ENCODE results near the gene GRIK3.
"Not testable (repeated sequence)": the region's sequence is repeated elsewhere in the genome, so short reads cannot be mapped to it uniquely, and the experiment has no call there.

GRIK3 gene

DNA sequence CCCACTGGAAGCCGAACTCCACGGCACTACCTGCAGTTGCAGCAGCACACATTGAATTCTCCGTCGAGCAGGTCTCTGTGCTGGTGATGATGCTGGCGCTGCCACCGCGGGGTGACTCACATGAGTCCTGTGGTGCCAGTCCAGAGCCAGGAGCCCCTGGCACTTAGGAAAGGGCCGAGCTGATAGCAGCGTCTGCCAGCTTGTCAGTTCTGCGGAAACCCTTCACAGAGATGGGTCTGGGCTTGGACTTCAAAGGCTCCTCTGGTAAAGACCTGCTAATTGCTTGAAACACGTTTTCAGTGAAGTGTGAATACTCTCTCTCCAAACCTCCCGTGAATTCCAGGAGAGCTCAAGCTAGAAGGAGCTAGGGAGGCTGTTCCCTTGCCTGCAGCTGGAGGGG lies 92.2 kb downstream of the GRIK3 start:
- no peak for DNase-seq

DNA sequence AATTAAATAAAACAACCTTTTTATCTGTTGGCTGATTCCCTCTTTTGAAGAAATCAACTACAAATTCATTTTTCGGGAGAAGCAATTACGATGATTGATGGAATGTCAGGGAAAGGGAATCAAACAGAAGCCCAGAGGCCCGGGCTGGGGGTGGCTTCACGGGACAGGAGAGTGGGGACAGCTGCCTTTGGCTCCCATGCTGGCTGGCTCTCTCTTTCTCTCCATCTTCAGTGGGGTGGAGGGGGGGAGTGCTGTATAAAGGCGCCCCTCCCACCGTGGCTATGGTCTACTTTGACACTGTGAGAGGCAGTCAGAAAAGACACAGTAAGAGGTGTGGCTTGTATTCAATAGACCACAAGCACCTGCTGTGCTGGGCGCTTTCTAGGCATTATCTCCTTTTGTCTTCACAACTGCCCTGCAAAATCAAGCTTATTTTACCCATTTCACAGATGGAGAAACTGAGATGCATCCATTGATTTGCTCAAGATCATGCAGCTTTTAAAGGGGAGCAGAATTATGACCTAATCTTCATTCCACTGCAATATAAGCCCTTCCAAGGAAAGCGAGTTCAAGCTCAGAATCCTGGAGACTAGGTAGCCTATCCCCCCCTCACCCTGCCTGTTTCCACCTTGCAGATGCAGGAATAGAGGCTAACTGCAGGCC lies 92.9 kb downstream of the GRIK3 start:
- TF ChIP-seq POLR2A (IDR thresholded peaks at IDR 0.05; ENCODE audit: low read length) (no peak), GATA1 (IDR thresholded peaks at IDR 0.05; ENCODE audit: low read depth, low read length) (no peak)

More for the DNA sequence above, 92.2 kb downstream of the GRIK3 start:
- TF ChIP-seq POLR2A (IDR thresholded peaks at IDR 0.05; ENCODE audit: low read length), result no peak
- no peak for TF ChIP-seq GATA1 (IDR thresholded peaks at IDR 0.05; ENCODE audit: low read depth, low read length)

DNA sequence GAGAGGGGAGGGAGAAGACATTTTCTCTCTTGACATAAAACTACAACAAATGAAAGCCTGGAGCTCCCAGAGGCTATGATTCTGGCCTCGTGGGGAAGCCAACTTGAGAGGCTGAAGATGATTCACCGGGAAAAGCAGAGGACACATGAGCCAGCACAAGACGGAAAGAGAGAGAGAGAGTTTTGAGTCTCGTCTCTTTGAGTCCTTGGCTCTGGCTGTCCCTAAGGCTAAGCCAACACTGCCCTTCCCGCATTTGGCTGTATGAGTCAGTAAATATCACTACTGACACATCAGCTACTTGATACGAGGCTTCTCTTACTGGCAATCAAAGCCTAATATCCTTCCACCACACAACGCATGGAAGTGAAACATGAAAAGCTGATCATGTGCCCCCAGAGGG lies 95.5 kb downstream of the GRIK3 start:
- TF ChIP-seq POLR2A (IDR thresholded peaks at IDR 0.05; ENCODE audit: low read length) (no peak), GATA1 (IDR thresholded peaks at IDR 0.05; ENCODE audit: low read depth, low read length) (no peak)

More for the DNA sequence above, 92.9 kb downstream of the GRIK3 start:
- no peak for DNase-seq

DNA sequence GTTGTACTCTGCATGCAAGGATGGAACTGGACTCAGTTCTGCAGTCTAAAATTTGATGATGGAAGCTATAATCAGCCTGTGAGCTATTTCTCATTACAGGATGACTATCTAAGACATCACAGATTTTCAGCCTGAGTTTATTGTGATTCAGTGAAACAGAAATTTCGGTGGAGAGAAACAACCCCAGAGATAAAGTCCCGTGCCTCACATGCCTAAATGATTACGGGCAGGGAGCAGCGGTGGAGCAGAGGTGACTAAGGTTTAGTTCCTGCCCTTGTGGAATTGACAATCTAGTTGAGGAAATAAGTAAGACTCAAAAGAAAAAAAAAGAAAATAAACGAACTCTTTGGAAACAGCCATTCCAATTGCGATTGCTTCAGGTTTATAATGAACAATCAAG lies 96.9 kb downstream of the GRIK3 start:
- TF ChIP-seq GATA1 (IDR thresholded peaks at IDR 0.05; ENCODE audit: low read depth, low read length), result no peak
- no peak for TF ChIP-seq POLR2A (IDR thresholded peaks at IDR 0.05; ENCODE audit: low read length)
- DNase-seq, result no peak

More for the DNA sequence above, 95.5 kb downstream of the GRIK3 start:
- no peak for DNase-seq

DNA sequence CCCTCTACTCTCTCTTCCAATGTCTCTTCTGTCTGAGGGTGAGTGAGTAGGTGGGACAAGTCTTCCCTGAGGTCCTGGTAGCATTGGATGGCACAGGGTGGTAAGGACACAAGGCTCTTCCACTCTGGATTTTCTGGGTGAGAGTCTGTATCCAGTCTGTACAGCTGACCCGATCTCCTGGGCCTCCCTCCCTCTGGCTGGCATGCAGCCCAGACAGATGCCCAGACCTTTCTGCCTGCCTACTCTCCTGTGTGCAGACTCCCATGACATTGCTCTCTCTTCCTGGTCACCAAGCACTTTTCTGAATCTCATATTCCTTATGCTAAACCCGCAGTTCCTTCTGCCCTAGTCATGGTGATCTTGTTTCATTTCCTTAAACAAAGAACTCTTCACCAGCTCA lies 100.3 kb downstream of the GRIK3 start:
- TF ChIP-seq GATA1 (IDR thresholded peaks at IDR 0.05; ENCODE audit: low read depth, low read length), result no peak
- no peak for TF ChIP-seq POLR2A (IDR thresholded peaks at IDR 0.05; ENCODE audit: low read length)
- no peak for DNase-seq

DNA sequence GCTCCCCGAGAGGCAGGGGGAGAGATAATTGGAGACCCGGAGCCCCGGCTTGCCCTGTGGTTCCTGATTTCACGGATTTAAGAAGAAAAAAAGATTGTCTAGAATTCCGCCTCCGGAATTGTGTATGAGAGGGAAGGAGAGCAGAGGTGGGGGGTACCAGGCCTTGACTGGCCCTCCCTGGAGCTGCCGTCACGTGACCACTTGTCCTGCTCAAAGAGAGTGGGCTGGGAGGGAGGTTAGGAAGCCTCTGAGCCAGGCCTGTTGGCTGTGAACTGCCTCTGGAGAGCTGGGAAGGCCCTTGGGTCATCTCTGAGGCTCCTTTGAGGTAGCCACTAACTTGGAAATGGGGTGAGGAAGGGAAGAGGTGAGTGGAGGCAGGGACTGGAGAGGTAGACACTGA lies 106.5 kb downstream of the GRIK3 start:
- no peak for DNase-seq
- TF ChIP-seq POLR2A (IDR thresholded peaks at IDR 0.05; ENCODE audit: low read length), result no peak
- TF ChIP-seq GATA1 (IDR thresholded peaks at IDR 0.05; ENCODE audit: low read depth, low read length), result no peak

DNA sequence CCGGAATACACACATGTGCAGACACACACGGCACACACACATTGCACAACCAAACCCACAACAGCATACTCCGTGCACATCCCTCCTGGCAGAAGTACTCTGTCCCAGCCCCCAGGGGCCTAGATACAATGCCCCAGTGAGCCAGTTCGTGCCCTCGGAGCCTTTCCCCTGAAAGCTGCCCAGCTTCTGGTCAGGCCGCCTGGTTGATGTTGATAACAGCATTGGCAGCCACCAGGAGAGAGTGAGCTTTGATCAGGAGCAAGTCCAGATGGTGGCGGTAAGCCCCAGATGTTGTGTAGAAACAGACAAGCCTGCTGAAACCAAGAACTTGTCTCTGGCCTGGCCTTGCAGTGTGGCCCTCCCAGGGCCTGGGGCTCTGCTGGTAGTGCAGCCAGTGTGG lies 109.1 kb downstream of the GRIK3 start:
- DNase-seq, result peak in 1 of 2 experiments; percentile 13

DNA sequence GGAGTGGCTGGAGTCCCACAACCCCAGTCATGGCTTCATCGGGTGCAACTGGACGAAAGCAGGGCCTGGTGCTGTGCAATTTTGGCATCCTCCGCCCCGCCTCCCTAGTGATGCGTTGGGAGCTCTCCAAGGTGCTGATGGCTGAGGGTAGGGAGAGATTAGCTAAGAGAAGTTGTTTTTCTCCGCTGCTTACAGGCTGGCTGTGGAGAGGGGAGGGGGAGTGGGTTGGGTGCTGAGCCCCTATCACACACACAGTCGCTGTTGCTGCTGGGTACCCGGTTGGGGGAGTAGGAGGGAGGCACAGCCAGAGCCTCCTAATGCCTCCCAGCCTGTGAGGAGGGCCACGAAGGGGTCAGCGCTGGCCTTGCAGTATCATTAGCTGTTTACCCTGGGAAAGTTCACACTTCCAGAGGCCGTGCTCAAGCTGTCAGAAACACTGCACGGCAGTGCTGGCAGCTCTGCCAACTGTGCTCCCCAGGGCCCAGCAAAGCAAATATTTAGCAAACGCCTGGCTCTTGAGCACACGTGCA lies 110.0 kb downstream of the GRIK3 start:
- DNase-seq, result peak; percentile 37 to 60

More for the DNA sequence above, 109.1 kb downstream of the GRIK3 start:
- no peak for TF ChIP-seq GATA1 (IDR thresholded peaks at IDR 0.05; ENCODE audit: low read depth, low read length)
- no peak for TF ChIP-seq POLR2A (IDR thresholded peaks at IDR 0.05; ENCODE audit: low read length)

DNA sequence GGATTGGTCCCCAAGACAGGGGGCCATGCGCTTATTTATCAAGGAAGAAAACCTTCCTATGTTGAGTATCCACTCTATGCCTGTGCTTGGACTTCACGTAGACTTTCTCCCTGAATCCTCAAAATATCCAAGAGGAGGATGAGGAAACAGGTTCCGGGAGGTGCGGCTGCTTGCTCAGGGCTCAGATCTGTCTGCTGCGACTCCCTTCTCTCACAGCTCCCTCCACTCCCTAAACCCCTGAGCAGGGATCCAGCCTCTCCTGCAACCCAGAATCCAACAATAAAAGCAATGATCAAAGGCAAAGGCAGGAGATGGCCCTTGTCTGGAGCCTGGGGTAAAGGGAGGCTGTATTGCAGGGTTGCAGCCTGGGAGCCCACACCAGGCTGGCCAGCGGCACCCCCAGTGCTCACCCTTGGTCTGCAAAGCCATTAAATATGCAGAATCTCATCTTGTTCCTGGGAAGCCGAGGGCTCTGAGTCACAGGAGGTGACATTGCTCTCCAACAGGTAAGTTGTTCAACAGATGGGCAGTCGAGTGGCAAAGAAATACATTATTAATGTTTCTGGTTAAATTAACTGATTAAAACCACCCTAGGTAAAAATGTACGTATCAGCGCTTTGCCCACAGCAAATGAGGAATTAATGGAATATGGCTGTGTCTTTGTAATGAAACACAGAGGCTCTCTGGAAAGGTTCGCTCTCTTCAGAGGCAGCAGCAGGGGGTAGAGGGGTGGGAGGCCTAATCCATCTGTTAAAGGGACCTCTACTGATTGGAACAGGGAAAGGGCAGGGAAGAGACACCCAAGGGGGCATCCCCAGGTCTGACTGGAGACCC lies 111.5 kb downstream of the GRIK3 start:
- DNase-seq, result no peak
- TF ChIP-seq POLR2A (IDR thresholded peaks at IDR 0.05; ENCODE audit: low read length) (no peak), GATA1 (IDR thresholded peaks at IDR 0.05; ENCODE audit: low read depth, low read length) (no peak)

More for the DNA sequence above, 110.0 kb downstream of the GRIK3 start:
- no peak for TF ChIP-seq GATA1 (IDR thresholded peaks at IDR 0.05; ENCODE audit: low read depth, low read length)
- TF ChIP-seq POLR2A (IDR thresholded peaks at IDR 0.05; ENCODE audit: low read length), result no peak

DNA sequence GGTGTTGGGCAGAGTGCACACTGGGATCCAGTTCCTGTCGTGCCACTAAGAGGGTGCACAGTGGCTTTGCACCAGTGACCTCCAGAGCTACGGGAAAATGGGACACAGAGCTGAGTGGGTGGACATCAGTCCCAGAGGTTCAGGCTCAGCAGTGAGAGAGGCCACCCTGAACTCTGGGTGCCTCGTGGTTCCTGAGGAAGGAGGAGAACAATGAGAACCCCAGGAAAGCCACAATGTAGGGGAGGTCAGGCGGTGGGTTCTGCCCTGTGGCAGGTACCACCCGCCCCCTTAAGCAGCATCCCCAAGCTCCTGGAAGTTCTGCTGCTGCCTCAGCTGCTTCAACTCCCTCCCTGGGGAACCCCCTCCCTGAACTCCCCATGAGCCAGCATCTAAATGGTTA lies 112.2 kb downstream of the GRIK3 start:
- TF ChIP-seq GATA1 (IDR thresholded peaks at IDR 0.05; ENCODE audit: low read depth, low read length) (no peak), POLR2A (IDR thresholded peaks at IDR 0.05; ENCODE audit: low read length) (no peak)
- DNase-seq, result no peak

DNA sequence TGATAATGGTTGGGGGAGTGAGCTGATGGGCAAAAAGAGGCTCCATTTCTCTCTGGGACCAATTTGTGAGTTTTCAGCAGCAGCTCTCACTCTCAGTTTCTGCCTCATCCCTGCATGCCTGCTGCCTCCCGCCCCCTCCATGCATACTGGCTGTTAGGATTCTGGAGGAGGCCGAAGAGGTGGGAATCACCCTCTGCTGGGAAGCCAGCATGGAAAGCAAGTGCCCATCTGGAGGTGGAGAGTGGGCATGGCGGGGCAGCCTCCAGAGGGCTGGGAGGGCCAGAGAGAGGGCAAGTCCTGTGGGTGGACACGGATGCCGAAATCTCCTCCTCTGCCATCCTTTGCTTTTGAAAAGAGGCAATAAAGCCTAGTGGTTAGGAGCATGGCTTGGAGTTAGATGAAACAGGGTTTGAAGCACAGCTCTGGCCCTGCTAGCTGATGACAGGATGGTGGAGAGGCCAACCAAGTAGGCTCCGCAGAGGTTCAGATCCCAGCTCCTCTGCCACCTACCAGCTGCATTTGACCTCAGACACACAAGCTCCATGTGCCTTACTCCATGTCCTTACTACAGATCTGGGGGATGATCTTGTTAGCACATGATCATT lies 113.4 kb downstream of the GRIK3 start:
- no peak for TF ChIP-seq POLR2A (IDR thresholded peaks at IDR 0.05; ENCODE audit: low read length)
- TF ChIP-seq GATA1 (IDR thresholded peaks at IDR 0.05; ENCODE audit: low read depth, low read length), result no peak
- DNase-seq, result no peak

DNA sequence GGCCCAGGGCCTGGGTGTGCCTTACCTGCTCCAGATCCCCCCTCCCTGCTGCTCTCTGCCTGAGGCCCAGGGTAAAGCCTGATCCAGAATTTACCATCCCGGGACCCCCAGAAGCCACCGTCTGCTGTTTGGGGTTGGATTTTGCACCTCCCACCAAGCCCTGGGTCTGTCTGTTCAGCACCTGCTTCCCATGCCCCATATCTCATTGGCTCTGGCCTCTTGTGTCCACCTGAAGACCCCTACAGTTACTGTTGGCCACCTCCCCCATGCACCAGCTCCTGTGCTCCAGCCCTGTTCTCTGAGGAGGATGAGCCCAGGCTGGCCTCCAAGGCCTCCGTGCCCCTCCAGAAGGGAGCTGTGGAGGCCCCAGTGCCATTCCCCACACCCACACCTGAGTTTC lies 113.9 kb downstream of the GRIK3 start:
- DNase-seq, result no peak
- TF ChIP-seq GATA1 (IDR thresholded peaks at IDR 0.05; ENCODE audit: low read depth, low read length) (no peak), POLR2A (IDR thresholded peaks at IDR 0.05; ENCODE audit: low read length) (no peak)

DNA sequence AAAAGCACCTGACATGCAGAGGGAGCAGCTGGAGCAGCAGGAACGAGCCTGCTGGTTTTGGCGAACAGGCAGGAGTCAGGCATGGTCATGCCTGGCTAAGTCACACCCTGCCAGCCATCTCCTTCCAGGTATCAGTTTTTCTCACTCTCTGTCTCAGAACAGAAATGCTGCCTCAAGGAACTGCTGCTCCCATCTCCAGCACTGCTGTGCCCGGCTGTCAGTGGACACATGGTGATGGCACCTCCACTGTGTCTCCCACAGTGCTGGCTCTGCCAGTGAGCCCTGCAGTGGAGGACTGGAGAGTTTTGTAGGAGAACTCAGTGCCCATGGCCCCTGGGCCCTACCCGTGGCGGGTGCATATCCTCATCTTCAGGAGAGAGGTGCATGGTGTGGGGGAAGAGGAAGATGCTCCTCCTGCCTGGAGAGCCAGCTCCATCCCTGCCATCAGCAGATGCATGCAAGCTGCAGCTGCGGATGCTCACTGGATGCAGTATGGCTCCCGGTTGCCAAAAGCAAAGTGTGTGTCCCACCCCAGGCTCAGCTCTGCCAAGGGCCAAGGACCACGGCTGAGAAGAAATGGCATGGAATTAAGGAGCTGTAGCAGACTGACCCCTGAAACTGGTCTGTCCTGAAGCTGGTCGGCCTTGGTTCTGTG lies 114.7 kb downstream of the GRIK3 start:
- DNase-seq, result no peak
- TF ChIP-seq GATA1 (IDR thresholded peaks at IDR 0.05; ENCODE audit: low read depth, low read length) (no peak), POLR2A (IDR thresholded peaks at IDR 0.05; ENCODE audit: low read length) (no peak)

DNA sequence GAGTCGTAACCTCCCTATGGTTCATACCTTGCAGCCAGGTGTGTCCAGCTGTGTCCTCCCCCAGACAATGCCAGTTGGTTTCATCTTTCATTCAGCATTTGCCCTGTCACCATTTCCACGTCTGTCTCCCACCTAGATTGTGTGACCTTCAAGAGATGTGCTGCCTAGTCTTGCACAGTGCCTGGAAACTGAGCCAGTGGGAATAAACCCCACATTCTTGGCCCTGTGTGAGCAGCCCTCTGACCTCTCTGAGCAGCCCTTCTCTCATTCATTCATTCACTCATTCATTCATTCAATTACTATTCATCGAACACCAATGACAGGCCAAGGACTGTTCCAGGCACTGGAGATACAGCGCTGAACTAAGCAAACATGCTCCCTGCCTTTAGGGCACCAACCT lies 115.7 kb downstream of the GRIK3 start:
- TF ChIP-seq GATA1 (IDR thresholded peaks at IDR 0.05; ENCODE audit: low read depth, low read length), result no peak
- no peak for TF ChIP-seq POLR2A (IDR thresholded peaks at IDR 0.05; ENCODE audit: low read length)

DNA sequence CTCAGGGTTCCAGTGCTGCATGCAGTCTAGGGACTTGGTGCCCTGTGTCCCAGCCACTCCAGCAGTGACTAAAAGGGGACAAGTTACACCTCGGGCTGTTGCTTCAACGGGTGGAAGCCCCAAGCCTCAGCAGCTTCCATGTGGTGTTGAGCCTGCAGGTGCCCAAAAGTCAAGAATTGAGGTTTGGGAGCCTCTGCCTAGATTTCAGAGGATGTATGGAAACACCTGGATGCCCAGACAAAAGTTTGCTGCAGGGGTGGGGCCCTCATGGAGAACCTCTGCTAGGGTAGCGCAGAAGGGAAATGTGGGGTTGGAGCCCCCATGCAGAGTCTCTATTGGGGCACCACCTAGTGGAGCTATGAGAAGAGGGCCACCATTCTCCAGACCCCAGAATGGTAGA lies 117.8 kb downstream of the GRIK3 start:
- not testable (repeated sequence) for DNase-seq

More for the DNA sequence above, 115.7 kb downstream of the GRIK3 start:
- DNase-seq, result no peak
